Measurements from ENCODE around the gene PDE8B. TPM values are rescaled to one million over a fixed set of nuclear protein-coding genes. Genes with fewer than 3 reads are reported as not detected.

Gene PDE8B
- total RNA-seq, 1 donor from 2014 or later = 4.9 TPM

- Histone ChIP-seq H3K4me1 (no peaks in the 10 kb centered on the region), H3K27ac (no peak overlapping the region), H3K9me3 (no peaks in the 10 kb centered on the region), H3K4me3 (no peak overlapping the region), H3K36me3 (no peaks in the 10 kb centered on the region), H3K27me3 (no peaks in the 10 kb centered on the region)
- no peak for DNase-seq
- TF ChIP-seq CTCF (IDR thresholded peaks at IDR 0.05) = no peak
- intact Hi-C loops (cut with DNase I) = no loop called here
- no peak for ATAC-seq
Observed at GRCh38 chr5:77318060-77318459, 107.6 kb downstream of the PDE8B start.

- H3K4me3 ChIP-seq = no peak overlapping the region
- no peaks in the 10 kb centered on the region for H3K4me1 ChIP-seq
- DNase-seq (no peak), ATAC-seq (no peak)
- H3K27me3 ChIP-seq = no peaks in the 10 kb centered on the region
- no peaks in the 10 kb centered on the region for H3K9me3 ChIP-seq
- no peak for TF ChIP-seq CTCF (IDR thresholded peaks at IDR 0.05)
- H3K27ac ChIP-seq = no peak overlapping the region
- H3K36me3 ChIP-seq = no peaks in the 10 kb centered on the region
- intact Hi-C loops (cut with DNase I) = no loop called here
Observed at GRCh38 chr5:77319117-77319804, 108.8 kb downstream of the PDE8B start.

- DNase-seq = no peak
- TF ChIP-seq CTCF (IDR thresholded peaks at IDR 0.05) = no peak
Observed at GRCh38 chr5:77321793-77322394, 111.4 kb downstream of the PDE8B start.

GRCh38 chr5:77322406-77322805 lies 111.9 kb downstream of the PDE8B start:
- intact Hi-C loops (cut with DNase I) = no loop called here
- Histone ChIP-seq H3K4me3 (no peak overlapping the region), H3K4me1 (no peaks in the 10 kb centered on the region), H3K27me3 (no peaks in the 10 kb centered on the region), H3K9me3 (no peaks in the 10 kb centered on the region), H3K36me3 (no peaks in the 10 kb centered on the region), H3K27ac (no peak overlapping the region)
- no peak for ATAC-seq
- TF ChIP-seq CTCF (IDR thresholded peaks at IDR 0.05) = no peak
- no peak for DNase-seq

More at GRCh38 chr5:77321793-77322394, 111.4 kb downstream of the PDE8B start:
- Histone ChIP-seq H3K36me3 (no peaks in the 10 kb centered on the region), H3K4me3 (no peak overlapping the region), H3K27ac (no peak overlapping the region), H3K9me3 (no peaks in the 10 kb centered on the region), H3K4me1 (no peaks in the 10 kb centered on the region), H3K27me3 (no peaks in the 10 kb centered on the region)
- intact Hi-C loops (cut with DNase I) = no loop called here
- ATAC-seq = no peak

GRCh38 chr5:77325921-77326541 lies 115.6 kb downstream of the PDE8B start:
- Histone ChIP-seq H3K27me3 (no peaks in the 10 kb centered on the region), H3K4me1 (no peaks in the 10 kb centered on the region), H3K27ac (no peak overlapping the region), H3K9me3 (no peaks in the 10 kb centered on the region), H3K4me3 (no peak overlapping the region), H3K36me3 (no peaks in the 10 kb centered on the region)
- ATAC-seq (no peak), DNase-seq (no peak)
- no peak for TF ChIP-seq CTCF (IDR thresholded peaks at IDR 0.05)
- intact Hi-C loops (cut with DNase I) = no loop called here
